Hematopoietic multipotent progenitor cell treated with erythropoietin and hydrocortisone succinate and interleukin-3 and kit ligand, for 8 days (in vitro differentiated cells): ENCODE results near the gene CPLANE2.
"Not testable (repeated sequence)": the region's sequence is repeated elsewhere in the genome, so short reads cannot be mapped to it uniquely, and the experiment has no call there.

ENCODE experiments used
- DNase-seq: peaks from one replicate; pipeline ENCODE4 v3.0.0-alpha.2; 2015

The CPLANE2 gene, protein sequence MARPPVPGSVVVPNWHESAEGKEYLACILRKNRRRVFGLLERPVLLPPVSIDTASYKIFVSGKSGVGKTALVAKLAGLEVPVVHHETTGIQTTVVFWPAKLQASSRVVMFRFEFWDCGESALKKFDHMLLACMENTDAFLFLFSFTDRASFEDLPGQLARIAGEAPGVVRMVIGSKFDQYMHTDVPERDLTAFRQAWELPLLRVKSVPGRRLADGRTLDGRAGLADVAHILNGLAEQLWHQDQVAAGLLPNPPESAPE

DNA sequence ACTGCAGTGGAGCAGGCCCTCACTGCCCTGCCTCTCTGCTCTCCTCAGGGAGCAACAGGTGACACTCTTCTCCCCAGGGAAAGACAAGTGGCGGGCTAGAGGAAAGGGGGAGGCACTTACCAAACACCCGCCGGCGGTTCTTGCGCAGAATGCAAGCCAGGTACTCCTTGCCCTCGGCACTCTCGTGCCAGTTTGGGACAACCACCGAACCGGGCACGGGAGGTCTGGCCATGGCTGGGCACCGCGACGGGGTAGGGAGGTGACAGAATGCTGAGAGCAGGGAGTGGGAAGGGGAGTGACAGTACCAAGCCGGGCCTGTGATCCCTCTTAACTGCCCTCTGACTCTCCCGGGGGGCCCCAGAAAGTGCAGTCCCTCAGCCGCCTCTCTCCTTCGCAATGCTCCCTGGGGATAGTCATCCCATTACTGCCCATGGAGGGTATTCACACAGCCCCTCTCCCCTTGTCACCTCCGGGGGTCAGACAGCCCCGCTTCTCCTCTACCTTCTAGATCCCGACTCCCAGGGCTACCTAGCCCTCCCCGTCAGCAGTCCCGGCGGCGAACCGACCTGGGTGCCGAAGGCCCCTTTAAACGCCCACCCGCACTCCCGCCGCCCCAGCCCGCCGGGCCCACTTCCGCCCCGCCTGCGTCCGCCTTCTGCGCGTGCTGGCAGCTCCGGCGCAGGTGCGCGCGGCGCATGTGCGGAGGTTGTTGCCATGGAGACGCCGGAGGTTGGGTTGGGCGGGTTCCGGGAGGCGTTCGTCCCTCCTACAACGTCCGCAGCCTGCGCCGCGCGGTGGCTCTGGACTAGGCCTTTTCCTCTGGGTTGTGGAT lies at the start of gene CPLANE2:
Gene CPLANE2 (minus strand): TSS at position 673 of the 832 bp plus-strand sequence. CDS start 441 bp downstream, at position 232.
- DNase-seq: peak; percentile 92

- DNase-seq: no peak
These were observed 49.1 kb upstream of the CPLANE2 start for GRCh38 chr1:16286122-16286521.

GRCh38 chr1:16281765-16282164 lies 44.8 kb upstream of the CPLANE2 start:
- no peak for DNase-seq

GRCh38 chr1:16279186-16279585 lies 42.2 kb upstream of the CPLANE2 start:
- no peak for DNase-seq

- DNase-seq: no peak
These were observed 39.5 kb upstream of the CPLANE2 start for GRCh38 chr1:16276302-16277030.

GRCh38 chr1:16275591-16275990 lies 38.6 kb upstream of the CPLANE2 start:
- no peak for DNase-seq

- no peak for DNase-seq
These were observed 30.8 kb upstream of the CPLANE2 start for GRCh38 chr1:16267690-16268180.

DNA sequence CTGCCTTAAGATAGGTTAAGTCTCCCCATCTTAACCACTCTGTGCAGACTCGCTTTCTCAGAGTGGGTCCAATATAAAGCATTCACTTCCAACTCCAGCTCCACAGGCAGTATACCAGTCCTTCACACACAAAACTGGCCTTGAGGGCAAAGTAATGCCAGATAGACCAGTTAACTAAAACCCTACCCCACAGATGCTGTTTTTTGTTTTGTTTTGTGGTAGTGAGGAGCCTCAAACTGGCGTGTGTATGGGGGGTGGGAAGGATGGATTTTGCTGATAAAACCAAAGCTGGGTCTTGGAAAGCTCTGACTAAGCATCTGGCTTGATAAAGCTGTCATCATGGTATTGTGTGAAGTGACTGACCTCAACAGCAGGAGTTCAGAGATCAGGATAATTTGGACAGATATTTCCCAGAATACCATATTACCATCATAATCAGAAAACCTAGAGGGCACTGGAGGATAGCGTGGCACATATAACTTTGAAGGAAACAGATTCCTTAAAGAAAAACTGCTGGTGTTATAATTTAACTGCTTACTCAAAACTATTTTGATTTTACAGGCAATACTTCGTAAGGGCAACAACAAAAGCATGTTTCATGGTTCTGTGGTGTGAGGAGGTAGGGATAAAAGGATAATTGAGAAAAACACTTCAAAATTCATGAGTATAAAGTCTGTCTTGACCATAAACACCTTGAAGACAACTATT lies 29.6 kb upstream of the CPLANE2 start:
- peak; percentile 83 for DNase-seq

DNA sequence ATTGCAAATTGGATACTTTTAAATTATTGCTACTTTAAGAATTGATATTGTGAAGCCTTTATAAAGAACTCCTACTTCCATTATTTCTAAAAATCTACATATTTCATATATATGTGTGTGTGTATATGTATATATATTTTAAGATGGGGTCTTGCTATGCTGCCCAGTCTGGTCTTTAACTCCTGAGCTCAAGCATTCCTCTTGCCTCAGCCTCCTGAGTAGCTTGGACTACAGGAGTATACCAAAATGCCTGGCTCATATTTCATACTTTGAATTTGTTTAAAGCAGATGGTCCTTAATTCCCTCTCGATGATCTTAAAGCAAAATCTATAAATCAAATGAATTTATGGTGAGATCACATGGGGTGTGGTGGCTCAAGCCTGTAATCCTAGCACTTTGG lies 25.1 kb upstream of the CPLANE2 start:
- no peak for DNase-seq

- DNase-seq: no peak
These were observed 23.8 kb upstream of the CPLANE2 start for GRCh38 chr1:16260814-16261213.

DNA sequence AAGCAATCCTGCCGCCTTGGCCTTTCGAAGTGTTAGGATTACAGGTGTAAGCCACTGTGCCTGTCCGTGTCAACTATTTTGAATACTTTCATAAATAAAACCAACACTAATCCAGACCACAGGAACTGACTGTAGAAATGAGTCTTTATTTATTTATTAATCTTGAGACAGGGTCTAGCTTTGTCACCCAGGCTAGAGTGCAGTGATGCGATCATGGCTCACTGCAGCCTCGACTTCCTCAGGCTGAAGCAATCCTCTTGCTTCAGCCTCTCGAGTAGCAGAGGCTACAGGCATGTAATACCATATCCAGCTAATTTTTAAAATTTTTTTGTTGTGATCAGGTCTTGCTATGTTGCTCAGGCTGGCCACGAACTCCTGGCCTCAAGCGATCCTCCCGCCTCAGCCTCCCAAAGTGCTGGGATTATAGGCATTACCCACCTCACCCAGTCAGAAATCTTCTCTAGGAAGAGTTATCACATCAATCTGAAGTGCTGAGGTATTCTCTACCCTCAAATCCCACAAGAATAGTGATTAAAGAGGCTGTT lies 21.7 kb upstream of the CPLANE2 start:
- DNase-seq: no peak

- DNase-seq: no peak
These were observed 21.0 kb upstream of the CPLANE2 start for GRCh38 chr1:16257968-16258367.

GRCh38 chr1:16257556-16257955 lies 20.6 kb upstream of the CPLANE2 start:
- not testable (repeated sequence) for DNase-seq

DNA sequence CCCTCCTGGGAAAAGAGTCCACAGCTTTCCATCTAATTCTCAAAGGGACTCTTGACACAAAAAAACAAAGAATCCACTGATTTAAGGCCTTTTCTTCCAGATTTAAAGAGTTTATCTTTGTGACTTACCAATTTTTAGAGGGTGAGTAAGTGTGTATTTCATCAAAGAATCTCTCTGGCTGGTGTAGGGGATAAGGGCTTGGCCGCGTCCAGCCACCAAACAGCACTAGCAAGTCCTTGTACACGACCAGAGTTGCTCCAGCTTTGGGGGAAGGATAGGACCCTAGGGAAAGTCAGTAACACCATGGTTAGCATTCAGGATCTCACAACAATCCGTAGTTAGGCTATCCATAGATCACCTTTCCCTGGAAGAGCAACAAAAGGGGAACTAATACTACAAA lies 19.5 kb upstream of the CPLANE2 start:
- DNase-seq: no peak

DNA sequence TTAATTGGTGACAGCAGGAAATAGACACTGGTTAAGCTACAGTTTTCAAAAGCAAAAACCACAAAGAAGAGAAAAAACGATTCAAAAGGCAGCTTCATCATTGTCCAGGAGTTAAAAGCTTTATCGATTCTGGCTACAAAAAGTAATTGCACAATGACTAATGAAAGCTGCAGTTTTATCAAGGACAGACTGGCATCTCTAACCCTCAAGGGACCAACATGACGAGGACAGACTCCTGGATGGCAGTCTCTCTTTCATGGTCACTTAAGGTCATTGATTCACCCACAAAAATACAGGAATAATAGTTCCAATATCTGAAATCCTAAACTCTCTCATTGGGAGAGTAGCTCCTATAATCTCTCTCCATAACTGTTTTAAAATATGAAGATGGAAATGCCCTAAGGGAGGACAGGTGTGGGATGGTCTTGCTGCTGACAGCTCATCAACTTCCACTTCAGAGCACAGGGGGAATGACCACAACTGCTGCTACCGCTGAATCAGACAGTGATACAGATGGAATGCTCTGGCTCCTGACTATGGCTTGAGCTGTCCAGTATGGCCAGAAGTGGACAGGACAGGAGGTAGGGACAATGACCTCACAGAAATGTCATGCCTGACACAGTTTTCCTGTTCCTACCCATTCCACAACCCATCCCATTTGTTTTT lies 17.4 kb upstream of the CPLANE2 start:
- DNase-seq: no peak

DNA sequence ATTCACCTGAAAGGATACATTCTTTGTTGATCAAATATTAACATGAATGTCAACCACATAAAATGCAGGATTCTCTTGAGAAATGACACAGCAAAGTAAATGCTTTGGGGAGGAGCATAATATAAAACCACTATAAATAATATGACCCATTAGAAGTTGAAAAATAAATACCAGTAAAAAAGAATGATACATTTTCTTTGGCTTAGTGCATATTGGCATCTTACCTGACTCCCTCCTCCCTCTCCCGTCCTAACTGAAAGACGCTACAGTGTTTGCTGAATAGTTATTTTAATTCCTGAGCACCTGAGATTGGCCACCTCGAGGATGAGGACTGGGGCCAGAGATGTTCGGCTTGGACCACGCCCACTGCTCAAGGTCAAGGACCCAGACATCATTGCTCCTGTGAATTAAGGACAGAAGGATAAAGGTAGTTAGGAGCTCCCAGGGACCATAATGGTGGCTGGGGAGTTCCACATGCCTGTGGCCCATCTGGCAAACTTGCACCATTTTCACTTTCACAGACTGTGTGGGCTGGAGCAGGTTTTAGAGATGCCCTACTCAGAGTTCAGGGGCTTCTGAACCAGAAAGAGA lies 16.4 kb upstream of the CPLANE2 start:
- no peak for DNase-seq

DNA sequence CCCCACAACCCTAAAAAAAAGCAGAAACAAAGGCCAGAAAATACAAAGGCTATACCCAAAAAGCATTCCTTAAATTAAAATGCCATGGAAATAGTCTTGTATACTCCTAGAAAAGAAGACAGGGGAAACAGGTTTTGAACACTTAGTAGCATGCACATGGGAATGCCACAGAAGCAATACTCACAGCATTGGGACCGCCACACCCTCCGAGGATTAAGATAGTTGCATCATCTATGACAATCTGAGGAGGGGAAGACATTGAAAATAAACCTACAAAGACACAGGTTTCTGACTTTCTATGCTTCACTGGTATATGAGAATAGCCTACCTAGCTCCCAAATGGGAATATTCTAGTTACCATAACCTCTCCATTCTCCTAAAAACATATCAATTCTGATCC lies 15.9 kb upstream of the CPLANE2 start:
- no peak for DNase-seq

- no peak for DNase-seq
These were observed 14.4 kb upstream of the CPLANE2 start for GRCh38 chr1:16251381-16251780.

DNA sequence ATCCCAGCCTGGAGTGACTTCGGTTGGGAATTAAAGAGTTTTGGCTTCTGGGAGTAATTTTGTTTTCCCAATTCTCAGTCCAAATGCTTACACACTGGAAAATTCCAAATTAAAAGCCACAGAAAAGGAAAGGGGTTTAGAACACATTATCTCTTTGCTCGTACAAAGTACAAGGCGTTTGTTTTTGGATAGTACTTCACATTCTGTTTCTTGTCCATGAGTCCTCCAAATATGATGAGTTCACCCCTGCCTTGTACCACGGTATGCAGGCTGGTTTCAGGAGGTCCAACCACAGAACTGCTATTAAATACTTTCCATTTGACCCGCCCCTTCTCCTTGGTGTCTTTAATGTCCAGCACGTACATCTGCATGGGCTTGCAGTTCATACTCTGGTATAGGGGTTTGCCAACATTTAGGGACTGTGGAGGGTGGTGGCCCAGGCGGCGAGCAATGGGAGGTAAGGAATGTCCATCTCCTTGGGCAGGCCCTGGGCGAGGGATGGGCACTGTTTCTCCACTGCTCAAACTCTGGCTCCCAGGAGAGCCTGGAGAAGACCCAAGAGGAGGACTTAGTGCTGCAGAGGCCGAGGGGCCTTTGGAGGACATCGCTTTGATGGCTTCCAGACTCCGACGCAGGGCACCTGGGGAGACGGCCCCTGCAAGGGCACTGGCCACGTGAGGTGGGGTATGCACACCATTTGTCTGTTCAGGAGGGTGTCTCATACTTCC lies 13.7 kb upstream of the CPLANE2 start:
- no peak for DNase-seq

- peak; percentile 11 for DNase-seq
These were observed 12.7 kb upstream of the CPLANE2 start for GRCh38 chr1:16249596-16250241.
